ENCODE data around the gene EFNA1. TPM values are rescaled to one million over a fixed set of nuclear protein-coding genes. Genes with fewer than 3 reads are reported as not detected.
"Not testable (repeated sequence)": the region's sequence is repeated elsewhere in the genome, so short reads cannot be mapped to it uniquely, and the experiment has no call there.

EFNA1 gene
- total RNA-seq, 2 donors from 2014 or later: 33.3 to 39.1 TPM

DNA sequence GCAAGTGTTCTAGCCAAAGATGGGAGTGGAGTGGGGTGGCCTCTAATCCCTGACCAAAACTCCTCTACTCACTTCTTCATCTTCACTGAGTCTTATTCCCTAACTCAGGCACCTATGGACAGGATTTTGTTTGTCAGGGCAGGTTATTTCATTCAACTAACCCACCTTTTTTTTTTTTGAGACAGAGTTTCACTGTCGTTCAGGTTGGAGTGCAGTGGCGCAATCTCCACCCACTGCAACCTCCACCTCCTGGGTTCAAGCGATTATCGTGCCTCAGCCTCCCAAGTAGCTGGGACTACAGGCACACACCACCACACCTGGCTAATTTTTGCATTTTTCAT is 40.4 kb downstream of the EFNA1 start:
- ATAC-seq; DNase-seq; intact Hi-C loops (cut with DNase I): not testable (repeated sequence)

DNA sequence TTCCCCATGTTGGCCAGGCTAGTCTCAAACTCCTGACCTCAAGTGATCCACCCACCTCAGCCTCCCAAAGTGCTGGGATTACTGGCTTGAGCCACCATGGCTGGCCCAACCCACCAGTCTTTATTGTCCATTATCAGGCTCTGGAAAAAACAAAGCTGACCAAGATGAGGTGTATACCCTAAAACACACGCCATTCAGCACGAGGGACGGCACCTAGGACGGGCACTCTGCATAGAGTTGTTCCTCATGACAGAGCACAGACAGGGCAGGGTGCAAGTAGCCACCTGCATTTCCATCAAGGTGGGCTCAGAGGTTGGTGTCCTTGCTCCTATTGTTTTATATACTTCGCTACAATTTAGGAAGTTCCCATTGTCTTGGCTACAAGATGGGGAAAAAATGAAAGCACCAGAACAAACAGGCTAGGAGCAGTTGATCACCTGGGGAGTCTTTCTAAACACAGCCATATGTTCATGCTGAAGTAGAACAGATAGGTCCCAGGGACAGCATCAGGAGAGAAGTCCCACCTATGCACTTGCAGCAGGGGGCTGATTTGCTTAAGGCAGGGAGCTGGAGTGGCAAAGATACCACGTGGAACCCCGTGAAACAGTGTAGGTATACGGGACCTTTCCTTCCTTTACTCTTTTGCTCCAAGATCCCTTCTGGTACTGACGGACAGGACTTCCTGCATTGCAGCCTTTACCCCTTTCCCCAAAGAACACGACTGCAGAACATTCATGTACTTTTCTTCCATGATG is 41.0 kb downstream of the EFNA1 start:
- ATAC-seq (no peak), DNase-seq (no peak)
- intact Hi-C loops (cut with DNase I): no loop called here

DNA sequence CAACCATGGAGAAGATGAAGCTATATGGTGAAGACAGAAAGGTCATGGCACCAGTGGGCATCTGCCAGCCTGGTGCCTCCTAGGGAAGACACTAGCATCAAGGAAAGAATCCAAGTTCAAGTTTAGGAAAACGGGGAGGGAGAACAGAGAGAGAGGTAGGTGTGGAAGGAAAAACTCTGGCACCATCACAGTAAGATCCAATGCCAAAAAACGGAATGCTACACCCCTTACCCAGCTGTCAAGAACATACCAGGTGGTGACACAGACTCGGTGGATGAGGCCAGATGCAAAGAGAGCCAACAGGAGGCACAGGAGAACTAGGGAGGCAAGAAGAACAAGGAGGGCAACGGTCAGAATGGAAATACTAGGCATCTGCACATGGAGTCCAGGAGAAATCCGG is 41.9 kb downstream of the EFNA1 start:
- intact Hi-C loops (cut with DNase I): no loop called here
- no peak for ATAC-seq
- no peak for DNase-seq

DNA sequence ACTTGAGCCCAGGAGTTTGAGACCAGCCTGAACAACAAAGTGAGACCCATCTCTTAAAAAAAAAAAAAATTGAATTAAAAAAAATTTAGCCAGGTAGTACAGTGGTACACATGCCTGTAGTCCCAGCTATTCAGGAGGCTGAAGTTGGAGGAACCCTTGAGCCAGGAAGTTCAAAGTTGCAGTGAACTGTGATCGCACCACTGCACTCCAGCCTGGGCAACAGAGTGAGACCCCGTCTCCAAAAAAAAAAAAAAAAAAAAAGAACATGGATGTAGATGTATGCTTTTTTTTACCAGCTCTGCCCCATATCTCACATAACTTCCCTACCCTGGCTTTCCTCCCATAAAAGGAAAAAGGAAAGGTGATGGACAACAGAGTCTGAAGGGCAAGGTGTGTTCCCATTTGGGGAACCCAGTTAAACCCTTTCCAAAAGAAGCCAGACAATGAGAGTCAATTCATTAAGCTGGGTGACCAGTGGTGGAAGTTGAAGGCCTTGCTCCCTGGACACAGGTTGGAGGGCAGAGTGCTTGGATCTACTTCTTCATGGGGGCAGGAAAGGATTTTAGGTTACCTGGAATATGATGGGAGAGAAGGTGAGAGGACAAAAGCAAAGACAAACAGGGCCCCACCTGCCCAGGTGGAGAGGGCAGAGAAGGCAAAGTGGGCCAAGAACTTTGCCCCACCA is 42.6 kb downstream of the EFNA1 start:
- intact Hi-C loops (cut with DNase I): no loop called here
- ATAC-seq: no peak
- no peak for DNase-seq

DNA sequence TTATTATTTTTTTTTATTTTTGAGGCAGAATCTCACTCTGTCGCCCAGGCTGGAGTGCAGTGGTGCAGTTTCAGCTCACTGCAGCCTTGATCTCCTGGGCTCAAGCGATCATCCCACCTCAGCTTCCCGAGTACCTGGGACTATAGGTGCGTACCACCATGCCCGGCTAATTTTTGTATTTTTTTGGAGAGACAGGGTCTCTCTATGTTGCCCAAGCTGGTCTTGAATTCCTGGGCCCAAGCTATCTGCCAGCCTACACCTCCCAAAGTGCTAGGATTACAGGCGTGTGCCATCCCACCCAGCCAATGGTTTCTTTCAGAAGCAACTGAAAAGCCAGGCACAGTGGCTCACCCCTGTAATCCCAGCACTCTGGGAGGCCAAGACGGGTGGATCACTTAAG is 43.1 kb downstream of the EFNA1 start:
- ATAC-seq (no peak), DNase-seq (no peak)
- intact Hi-C loops (cut with DNase I): no loop called here

DNA sequence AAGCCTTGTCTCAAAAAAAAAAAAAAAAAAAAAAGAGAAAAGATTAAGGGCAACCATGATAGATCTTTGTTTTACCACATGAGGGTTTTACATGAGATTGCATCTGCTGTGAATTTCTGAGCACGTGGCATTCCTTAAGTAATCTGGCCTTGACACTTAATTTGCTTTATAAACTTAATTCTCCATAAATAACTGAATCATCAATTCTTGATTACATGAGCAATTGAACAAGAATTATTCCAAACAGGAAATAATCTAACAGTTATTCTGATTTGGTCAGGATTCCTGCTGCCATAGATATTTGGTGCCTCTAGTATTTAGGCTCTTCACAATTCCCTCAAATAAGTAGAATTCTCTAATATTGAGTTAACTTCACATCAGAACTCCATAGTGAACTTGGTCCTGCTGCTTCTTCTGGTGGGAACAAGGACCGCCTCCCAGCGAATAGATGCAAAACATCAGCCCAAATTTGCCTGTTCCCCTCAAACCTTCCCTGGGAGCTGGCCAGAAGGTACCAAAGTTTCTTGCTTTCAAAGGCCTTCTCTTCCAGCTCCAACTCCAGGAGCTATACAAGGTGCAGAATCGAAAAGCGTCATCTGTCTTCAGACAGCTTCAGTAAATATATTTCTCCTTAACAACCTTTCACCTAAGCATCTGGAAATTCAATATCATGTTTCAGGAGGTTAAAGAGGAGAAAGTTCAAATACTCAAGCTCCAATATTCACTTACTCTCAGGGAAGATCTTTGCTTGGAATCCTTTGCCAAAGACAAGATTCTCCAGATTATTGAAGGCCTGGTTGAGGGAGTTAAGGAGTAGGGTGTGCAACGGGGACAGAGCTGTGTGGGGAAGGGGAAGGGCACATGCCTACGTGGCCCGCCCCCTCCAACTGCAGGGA is 44.4 kb downstream of the EFNA1 start:
- no peak for DNase-seq
- ATAC-seq: peak in 1 of 2 donors; percentile 30
- intact Hi-C loops (cut with DNase I): no loop called here

DNA sequence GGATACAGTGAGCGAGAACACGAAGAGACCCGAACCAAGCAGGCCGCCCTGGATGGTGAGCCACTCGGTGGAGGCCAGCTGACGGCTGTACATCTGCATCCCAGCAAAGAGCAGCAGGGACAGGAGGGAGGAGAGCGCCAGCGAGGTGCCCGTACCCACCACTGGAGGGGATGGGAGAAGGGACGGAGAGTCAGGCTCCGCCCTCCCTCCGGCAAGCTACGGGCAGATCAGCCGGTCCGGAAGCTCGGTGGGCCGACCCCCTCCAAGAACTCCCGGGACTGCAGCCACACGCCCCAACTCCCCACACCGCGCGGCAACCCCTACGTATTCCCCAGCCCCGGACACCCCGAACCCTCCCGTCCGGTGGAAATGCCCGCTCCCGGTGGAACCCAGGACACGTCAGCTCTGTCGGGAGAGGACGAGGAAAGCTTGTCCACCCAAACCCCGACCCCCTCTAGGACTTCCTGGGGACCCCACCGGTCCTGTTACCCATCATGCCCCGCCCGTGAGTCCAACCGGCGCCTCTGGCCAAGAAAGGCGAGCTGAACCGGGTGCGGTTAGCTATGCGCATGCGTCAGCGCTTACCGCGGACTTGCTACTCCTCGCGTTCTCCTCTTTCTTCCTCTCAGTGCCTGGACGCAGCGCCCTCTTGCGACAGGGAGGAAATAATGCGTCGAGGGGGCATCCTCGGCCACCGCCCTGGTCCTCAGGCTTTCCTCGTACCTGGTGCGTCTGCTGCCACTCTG is 45.2 kb downstream of the EFNA1 start, which contains the start of gene KRTCAP2:
TSS of gene KRTCAP2 (minus strand) at position 573 of the 746 bp plus-strand sequence. CDS start at position 493, 80 bp downstream.
- ATAC-seq: peak; percentile 87 to 93
- intact Hi-C loops (cut with DNase I): no loop called here
- DNase-seq: peak; percentile 97

DNA sequence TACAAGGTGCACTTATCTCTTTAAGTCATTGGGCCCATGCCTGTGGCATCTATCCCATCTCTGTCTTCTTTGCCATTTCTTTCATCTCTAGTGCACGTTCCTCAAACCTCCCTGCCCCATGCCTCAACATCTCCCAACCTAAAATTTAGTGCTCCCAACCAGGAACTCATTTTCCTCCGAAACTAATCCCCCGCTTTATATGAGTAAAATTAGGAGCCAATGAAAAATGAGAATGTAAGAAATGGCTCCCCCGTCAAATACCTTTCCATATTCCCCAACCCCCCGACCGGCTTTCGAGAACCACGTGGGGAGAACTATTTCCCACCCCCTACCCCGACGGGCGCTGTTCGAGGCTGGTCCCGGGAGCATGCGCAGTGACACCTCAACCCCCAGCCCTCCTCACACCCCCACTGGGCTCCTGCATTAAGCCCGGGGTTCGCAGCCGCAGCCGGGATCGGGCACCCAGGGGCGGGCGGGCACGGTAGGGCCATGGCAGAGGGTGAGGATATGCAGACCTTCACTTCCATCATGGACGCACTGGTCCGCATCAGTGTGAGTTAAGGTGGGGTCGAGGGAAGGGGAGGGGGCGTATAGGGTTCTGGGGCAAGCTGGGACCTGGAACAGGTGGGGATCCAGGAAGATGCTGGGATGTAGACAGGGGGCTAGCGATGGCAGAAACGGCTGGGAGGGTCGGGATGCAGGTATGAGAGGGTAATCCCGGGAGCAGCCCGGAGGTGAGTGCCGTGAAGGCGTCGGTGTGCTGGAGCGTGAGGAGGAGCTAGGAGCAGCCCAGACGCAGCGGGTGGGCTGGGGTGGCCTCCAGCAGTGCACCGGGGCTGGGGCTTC is 46.0 kb downstream of the EFNA1 start, which contains the start of gene TRIM46:
TSS of gene TRIM46 (plus strand) at position 372 of the 846 bp plus-strand sequence. CDS start at position 490, 118 bp downstream.
- intact Hi-C loops (cut with DNase I): no loop called here
- peak in 1 of 2 donors; percentile 5 for ATAC-seq

DNA sequence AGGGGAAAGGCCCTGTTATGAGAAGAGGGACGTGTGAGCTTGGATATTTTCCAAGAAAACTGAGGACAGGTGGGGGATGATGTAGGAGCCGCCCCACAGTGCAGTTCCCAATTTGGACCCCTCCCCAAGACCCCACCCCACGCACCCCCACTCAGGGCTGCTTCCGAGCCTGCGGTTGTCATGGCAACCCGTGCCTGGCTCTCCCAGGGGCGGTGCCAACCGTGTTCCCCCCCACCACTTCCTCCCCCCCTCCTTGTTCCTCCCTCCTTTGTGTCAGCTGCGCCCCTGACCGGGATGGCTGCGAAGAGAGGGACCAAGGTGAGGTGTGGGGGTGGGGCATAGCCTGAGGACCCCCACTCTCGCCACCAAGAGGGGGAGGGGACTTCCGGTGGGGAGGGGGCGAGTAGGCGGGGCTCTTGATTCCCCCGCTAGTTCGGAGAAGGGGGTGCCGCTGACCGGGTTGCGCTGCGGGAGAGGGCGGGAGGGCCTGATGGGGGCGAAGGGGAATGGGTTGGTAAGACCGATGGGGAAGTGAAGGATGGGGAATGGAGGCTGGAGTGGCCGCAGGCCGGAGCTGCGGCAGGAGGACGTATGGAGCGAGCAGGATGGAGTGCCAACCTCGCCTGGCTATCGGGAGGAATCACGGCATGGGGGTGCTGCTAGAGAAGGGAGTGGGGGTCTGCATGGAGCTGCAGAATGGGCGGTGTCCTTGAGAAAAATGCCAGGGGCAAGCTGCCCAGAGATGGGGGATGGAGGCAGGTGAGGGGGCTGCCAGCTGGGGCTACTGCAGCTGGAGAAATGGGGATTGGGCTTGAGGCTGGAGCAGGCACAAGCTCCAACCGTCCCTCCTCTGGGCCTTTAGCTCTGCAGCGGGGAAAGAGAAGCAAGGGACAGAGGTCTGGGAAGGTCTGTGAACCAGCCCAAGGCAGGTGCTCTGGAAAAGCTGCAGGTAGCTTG is 46.9 kb downstream of the EFNA1 start:
- intact Hi-C loops (cut with DNase I): no loop called here
- DNase-seq (peak; percentile 55), ATAC-seq (no peak)

More for the DNA sequence above, 46.0 kb downstream of the EFNA1 start, which contains the start of gene TRIM46:
- no peak for DNase-seq

DNA sequence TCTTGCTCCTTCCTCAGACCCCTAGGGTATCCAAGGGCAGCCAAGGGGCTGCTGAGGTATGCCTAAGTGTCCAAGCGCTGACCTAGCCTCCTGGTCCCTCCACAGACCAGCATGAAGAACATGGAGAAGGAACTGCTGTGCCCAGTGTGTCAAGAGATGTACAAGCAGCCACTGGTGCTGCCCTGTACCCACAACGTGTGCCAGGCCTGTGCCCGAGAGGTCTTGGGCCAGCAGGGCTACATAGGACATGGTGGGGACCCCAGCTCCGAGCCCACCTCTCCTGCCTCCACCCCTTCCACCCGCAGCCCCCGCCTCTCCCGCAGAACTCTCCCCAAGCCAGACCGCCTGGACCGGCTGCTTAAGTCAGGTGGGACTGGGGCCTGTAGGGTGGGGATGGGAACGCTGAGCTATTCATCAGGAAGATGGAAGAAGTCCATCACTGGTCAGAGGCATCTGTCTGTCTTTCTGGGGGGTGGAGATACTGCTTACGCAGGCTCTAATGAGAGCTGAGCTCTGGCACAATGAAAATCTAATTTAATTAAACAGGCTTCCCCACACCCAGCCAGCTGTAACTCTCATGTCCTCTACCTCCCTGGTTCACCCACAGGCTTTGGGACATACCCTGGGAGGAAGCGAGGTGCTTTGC is 47.7 kb downstream of the EFNA1 start:
- DNase-seq (no peak), ATAC-seq (no peak)
- intact Hi-C loops (cut with DNase I): no loop called here

DNA sequence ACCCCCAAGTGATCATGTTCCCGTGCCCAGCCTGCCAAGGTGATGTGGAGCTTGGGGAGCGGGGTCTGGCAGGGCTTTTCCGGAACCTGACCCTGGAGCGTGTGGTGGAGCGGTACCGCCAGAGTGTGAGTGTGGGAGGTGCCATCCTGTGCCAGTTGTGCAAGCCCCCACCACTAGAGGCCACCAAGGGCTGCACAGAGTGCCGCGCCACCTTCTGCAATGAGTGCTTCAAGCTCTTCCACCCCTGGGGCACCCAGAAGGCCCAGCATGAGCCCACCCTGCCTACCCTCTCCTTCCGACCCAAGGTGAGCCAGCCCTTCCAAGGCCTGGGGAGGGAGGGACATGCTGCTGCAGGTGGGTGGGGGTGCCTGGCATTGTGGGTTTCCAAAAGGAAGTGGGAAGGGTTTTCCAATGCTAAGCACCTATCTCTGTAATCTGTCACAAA is 48.3 kb downstream of the EFNA1 start:
- intact Hi-C loops (cut with DNase I): no loop called here
- ATAC-seq (no peak), DNase-seq (no peak)

DNA sequence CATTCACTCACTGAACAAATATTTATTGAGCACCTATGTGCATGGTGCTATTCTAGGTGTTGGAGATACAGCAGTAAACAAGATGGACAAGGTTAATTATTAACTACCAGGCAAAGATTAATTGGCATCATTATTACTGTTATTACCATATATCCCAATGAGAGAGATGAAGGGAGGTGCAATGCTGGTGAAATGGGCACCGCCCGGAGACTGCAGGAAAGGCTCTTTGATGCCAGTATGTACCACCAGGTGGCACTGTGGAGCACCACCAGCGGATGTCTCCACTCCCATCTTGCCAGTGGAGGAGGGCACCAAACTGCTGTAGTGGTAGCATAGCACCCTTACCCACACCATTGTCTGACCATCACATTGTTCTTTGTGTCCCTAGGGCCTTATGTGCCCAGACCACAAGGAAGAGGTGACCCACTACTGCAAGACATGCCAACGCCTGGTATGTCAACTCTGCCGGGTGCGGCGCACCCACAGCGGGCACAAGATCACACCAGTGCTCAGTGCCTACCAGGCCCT is 48.9 kb downstream of the EFNA1 start:
- intact Hi-C loops (cut with DNase I): no loop called here
- DNase-seq (peak; percentile 89), ATAC-seq (peak; percentile 41 to 47)

DNA sequence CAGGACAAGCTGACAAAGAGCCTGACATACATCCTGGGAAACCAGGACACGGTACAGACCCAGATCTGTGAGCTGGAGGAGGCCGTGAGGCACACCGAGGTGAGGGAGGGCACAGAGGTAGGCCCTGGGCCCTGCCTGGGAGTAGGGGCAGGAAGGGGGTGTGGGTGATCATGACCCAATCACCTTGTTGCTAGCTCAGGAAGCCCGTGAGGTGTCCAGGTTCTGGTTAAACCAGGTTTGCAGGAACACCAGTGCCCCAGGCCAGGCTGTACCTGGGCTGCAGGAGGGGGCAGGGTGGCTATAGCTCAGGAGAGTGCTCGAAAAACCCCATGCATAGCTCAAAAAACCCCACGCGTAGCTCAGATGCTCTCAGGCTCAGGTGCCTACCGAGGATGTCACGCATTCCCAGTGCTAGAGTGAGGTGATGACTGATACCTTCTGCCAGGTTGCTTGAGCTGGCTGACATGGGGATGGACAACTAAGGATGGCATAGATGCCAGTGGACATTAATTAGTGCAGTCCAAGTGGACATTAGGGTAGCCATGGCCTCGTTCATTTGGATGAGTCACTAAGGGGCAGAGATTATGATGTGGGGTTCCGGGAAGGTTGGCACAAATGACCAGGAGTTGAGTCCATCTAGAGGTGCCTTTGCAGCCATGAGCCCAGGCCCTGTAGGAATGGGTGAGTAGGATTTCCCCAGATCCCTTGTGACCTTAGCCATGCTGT is 49.7 kb downstream of the EFNA1 start:
- no peak for DNase-seq
- intact Hi-C loops (cut with DNase I): no loop called here
- no peak for ATAC-seq

DNA sequence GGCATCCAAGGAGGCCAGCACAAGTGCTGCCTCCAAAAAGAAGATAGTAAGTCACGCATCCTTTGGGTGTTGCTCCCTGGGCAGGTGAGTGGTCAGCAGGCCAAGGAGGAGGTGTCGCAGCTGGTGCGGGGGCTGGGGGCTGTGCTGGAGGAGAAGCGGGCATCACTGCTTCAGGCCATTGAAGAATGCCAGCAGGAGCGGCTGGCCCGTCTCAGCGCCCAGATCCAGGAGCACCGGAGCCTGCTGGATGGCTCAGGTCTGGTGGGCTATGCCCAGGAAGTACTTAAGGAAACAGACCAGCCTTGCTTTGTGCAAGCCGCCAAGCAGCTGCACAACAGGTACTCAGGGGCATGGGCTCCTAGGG is 50.2 kb downstream of the EFNA1 start:
- DNase-seq: no peak
- ATAC-seq: no peak
- intact Hi-C loops (cut with DNase I): no loop called here

DNA sequence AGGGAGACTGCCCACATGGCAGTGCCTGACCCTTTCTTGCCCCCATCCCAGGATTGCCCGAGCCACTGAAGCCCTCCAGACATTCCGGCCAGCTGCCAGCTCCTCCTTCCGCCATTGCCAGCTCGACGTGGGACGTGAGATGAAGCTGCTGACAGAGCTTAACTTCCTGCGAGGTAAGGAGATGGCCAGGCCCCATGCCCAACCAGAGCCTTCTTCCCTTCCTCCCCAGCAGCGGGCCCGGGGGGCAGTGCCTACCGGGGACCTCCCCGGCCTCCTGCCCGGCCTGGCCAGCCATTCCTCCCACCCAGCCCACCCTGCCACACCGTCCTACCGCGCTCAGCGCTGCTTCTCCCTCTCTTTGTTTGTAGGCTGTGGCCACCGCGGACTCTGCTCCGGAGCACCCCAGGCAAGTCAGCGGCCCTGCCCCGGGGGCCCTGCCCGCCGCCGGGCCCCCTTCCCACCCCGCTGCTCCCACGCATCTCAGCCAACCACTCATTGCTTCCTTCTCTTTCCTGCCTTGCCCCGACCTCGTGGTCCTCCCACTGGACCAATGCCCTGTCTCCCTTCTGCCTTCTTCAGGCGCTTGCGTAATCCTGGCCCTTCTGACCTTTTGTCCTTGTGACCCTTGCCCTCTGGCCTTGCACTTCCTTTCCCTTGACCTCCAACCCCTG is 50.9 kb downstream of the EFNA1 start:
- ATAC-seq (no peak), DNase-seq (no peak)
- intact Hi-C loops (cut with DNase I): no loop called here
